ENCODE measurements around the gene PAAF1.

DNA sequence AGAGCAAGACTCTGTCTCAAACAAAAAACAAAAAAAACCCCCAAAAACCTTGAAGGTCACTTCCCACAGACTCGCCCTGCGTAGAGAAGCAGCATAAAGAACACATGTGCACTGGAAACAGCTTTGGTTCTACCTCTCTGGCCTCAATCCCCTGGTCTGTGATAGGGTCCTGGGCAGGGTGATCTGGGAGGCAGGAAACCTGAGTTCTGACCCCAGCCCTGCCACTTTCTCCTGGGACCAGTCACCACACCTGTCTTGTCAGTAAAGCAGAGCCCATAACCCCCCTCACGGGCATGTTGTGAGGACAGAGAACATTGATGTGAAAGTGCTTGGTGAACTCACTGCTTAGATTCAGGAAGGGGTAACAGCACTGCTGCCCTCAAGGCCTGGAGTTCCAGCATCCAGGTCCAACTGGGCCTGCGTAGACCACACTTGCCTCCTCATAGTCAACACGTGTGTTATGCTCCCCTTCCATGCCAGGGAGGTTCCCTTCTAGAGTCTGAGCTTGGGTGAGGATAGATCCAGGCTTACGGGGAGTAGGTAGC, 94.4 kb downstream of the PAAF1 start:
- TF ChIP-seq POLR2A (IDR thresholded peaks at IDR 0.05) = no peak
- TF ChIP-seq, protein P1, sequence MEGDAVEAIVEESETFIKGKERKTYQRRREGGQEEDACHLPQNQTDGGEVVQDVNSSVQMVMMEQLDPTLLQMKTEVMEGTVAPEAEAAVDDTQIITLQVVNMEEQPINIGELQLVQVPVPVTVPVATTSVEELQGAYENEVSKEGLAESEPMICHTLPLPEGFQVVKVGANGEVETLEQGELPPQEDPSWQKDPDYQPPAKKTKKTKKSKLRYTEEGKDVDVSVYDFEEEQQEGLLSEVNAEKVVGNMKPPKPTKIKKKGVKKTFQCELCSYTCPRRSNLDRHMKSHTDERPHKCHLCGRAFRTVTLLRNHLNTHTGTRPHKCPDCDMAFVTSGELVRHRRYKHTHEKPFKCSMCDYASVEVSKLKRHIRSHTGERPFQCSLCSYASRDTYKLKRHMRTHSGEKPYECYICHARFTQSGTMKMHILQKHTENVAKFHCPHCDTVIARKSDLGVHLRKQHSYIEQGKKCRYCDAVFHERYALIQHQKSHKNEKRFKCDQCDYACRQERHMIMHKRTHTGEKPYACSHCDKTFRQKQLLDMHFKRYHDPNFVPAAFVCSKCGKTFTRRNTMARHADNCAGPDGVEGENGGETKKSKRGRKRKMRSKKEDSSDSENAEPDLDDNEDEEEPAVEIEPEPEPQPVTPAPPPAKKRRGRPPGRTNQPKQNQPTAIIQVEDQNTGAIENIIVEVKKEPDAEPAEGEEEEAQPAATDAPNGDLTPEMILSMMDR (IDR thresholded peaks at IDR 0.05) = no peak

Measured in testis (tissue), 2 donors.